Hematopoietic multipotent progenitor cell treated with erythropoietin and hydrocortisone succinate and interleukin-3 and kit ligand, for 6 days (in vitro differentiated cells): ENCODE measurements around the gene SMIM1.

Source experiments
- DNase-seq: peaks from one replicate; pipeline ENCODE4 v3.0.0-alpha.2; 2015

Gene SMIM1

GRCh38 chr1:3824650-3825049 lies 52.1 kb downstream of the SMIM1 start:
- DNase-seq, result no peak

- DNase-seq, result no peak
Observed at GRCh38 chr1:3825356-3825755, 52.8 kb downstream of the SMIM1 start.
